HEK293 (cell line): ENCODE results near the gene TCEAL4.

ENCODE experiments used
- CTCF ChIA-PET: fragments of 350-600 bp; formaldehyde crosslinking; extraction: SDS; loops from one replicate; lab custom pipeline; 2021; ENCODE audit warnings: antibody characterized with exemption; lab: Yijun Ruan, JAX
- POLR2A ChIA-PET: fragments of 300-600 bp; formaldehyde crosslinking; extraction: SDS; loops from one replicate; lab custom pipeline; 2020; ENCODE audit warnings: antibody characterized with exemption, inconsistent platforms; lab: Yijun Ruan, JAX
- H3K27ac ChIP-seq: fragments of 200-500 bp; sonication (Bioruptor generic); 2 replicates; pipeline ENCODE4 v1.5.1; 2014; ENCODE audit warnings: low read depth, low read length, control low read depth, inconsistent platforms; ENCODE audit errors: extremely low read depth
- H3K36me3 ChIP-seq, 2 experiments: fragments of 200-500 bp in 1 of 2; sonication (Bioruptor generic) in 1 of 2; 1 replicate in 1 of 2; 2 replicates in 1 of 2; pipeline ENCODE4 v1.5.1; 2014 to 2017; ENCODE audit warnings: inconsistent platforms in 2 of 2, low read length in 2 of 2; ENCODE audit not compliant: control insufficient read depth in 2 of 2, insufficient read depth in 1 of 2
- H3K4me1 ChIP-seq: fragments of 200-500 bp; sonication (Bioruptor generic); 2 replicates; pipeline ENCODE4 v1.5.1; 2014; ENCODE audit warnings: mild to moderate bottlenecking, low read length, inconsistent platforms; ENCODE audit not compliant: control insufficient read depth, insufficient read depth
- H3K4me3 ChIP-seq: 2 replicates; pipeline ENCODE4 v1.5.1; 2011; ENCODE audit warnings: low read depth, mild to moderate bottlenecking, control low read depth, low read length, moderate library complexity
- H3K9me3 ChIP-seq: fragments of 200-500 bp; sonication (Bioruptor generic); 2 replicates; pipeline ENCODE4 v1.5.1; 2014; ENCODE audit warnings: low read depth, low read length, inconsistent platforms; ENCODE audit not compliant: control insufficient read depth, insufficient read depth
- MEIS1 ChIP-seq: sonication (generic); formaldehyde crosslinking; IDR thresholded peaks from 2 replicates; pipeline ENCODE4 v1.8.1; 2022; ENCODE audit warnings: missing genetic modification reagents, mild to moderate bottlenecking, borderline replicate concordance
- PRDM1 ChIP-seq: fragments of 450-650 bp; formaldehyde crosslinking; IDR thresholded peaks from 2 replicates; pipeline ENCODE4; 2016; ENCODE audit warnings: missing biosample characterization, missing genetic modification characterization
- SP7 ChIP-seq: fragments of 450-650 bp; formaldehyde crosslinking; IDR thresholded peaks from 2 replicates; pipeline ENCODE4 v1.5.1; 2016; ENCODE audit warnings: missing biosample characterization, missing genetic modification characterization
- ZBTB17 ChIP-seq: fragments of 450-650 bp; formaldehyde crosslinking; IDR thresholded peaks from 2 replicates; pipeline ENCODE4 v1.5.1; 2016; ENCODE audit warnings: missing biosample characterization, missing genetic modification characterization
- ZNF155 ChIP-seq: fragments of 450-650 bp; formaldehyde crosslinking; IDR thresholded peaks from 2 replicates; pipeline ENCODE4 v1.5.1; 2016; ENCODE audit warnings: missing biosample characterization, missing genetic modification characterization
- ZNF184 ChIP-seq: fragments of 450-650 bp; IDR thresholded peaks from 2 replicates; pipeline ENCODE4 v1.5.1; 2018; ENCODE audit warnings: missing biosample characterization, mild to moderate bottlenecking, missing genetic modification characterization
- ZNF239 ChIP-seq: fragments of 450-650 bp; formaldehyde crosslinking; IDR thresholded peaks from 2 replicates; pipeline ENCODE4 v1.5.1; 2016; ENCODE audit warnings: missing biosample characterization, missing genetic modification characterization
- ZNF302 ChIP-seq: fragments of 450-650 bp; formaldehyde crosslinking; IDR thresholded peaks from 2 replicates; pipeline ENCODE4 v1.5.1; 2016; ENCODE audit warnings: missing biosample characterization, missing genetic modification characterization, low read depth
- ZNF366 ChIP-seq: fragments of 450-650 bp; formaldehyde crosslinking; conservative IDR thresholded peaks from 2 replicates; pipeline ENCODE4 v1.5.1; 2016; ENCODE audit warnings: missing biosample characterization, missing genetic modification characterization
- ZNF501 ChIP-seq: fragments of 450-650 bp; formaldehyde crosslinking; IDR thresholded peaks from 2 replicates; pipeline ENCODE4 v1.5.1; 2016; ENCODE audit warnings: missing biosample characterization, missing genetic modification characterization
- ZNF510 ChIP-seq: fragments of 450-650 bp; formaldehyde crosslinking; IDR thresholded peaks from 2 replicates; pipeline ENCODE4 v1.5.1; 2018; ENCODE audit warnings: mild to moderate bottlenecking, missing genetic modification characterization, missing biosample characterization; ENCODE audit not compliant: insufficient replicate concordance
- ZNF670 ChIP-seq: fragments of 450-650 bp; formaldehyde crosslinking; IDR thresholded peaks from 2 replicates; pipeline ENCODE4 v1.5.1; 2016; ENCODE audit warnings: missing biosample characterization, missing genetic modification characterization, low read depth
- ZNF830 ChIP-seq: fragments of 450-650 bp; IDR thresholded peaks from 2 replicates; pipeline ENCODE4 v1.5.0; 2018; ENCODE audit warnings: missing biosample characterization, missing genetic modification characterization, low read depth, mild to moderate bottlenecking, moderate library complexity
- ZSCAN16 ChIP-seq: fragments of 450-650 bp; formaldehyde crosslinking; IDR thresholded peaks from 2 replicates; pipeline ENCODE4 v1.5.1; 2016; ENCODE audit warnings: missing biosample characterization, missing genetic modification characterization
- TF ChIP-seq, protein P1 (sequence below): fragments of 450-650 bp; formaldehyde crosslinking; IDR thresholded peaks from 2 replicates; pipeline ENCODE4 v1.5.1; 2016; ENCODE audit warnings: missing biosample characterization, missing genetic modification characterization
- TF ChIP-seq, protein P2 (sequence below): fragments of 450-650 bp; formaldehyde crosslinking; IDR thresholded peaks from 2 replicates; pipeline ENCODE4 v1.5.1; 2016; ENCODE audit warnings: missing biosample characterization, missing genetic modification characterization
- TF ChIP-seq, protein P3 (sequence below): fragments of 450-650 bp; formaldehyde crosslinking; IDR thresholded peaks from 2 replicates; pipeline ENCODE4 v1.5.1; 2017; ENCODE audit warnings: missing biosample characterization, mild to moderate bottlenecking, missing genetic modification characterization, moderate library complexity
- TF ChIP-seq, protein P4 (sequence below): fragments of 450-650 bp; formaldehyde crosslinking; IDR thresholded peaks from 2 replicates; pipeline ENCODE4 v1.5.1; 2017; ENCODE audit warnings: missing biosample characterization, missing genetic modification characterization
- TF ChIP-seq, protein P5 (sequence below): sonication (generic); formaldehyde crosslinking; IDR thresholded peaks from 2 replicates; pipeline ENCODE4 v1.8.1; 2022; ENCODE audit warnings: mild to moderate bottlenecking, moderate library complexity, missing genetic modification reagents
- TF ChIP-seq, protein P6 (sequence below): fragments of 450-650 bp; formaldehyde crosslinking; IDR thresholded peaks from 2 replicates; pipeline ENCODE4 v1.5.1; 2017; ENCODE audit warnings: missing biosample characterization, missing genetic modification characterization

Gene TCEAL4

DNA sequence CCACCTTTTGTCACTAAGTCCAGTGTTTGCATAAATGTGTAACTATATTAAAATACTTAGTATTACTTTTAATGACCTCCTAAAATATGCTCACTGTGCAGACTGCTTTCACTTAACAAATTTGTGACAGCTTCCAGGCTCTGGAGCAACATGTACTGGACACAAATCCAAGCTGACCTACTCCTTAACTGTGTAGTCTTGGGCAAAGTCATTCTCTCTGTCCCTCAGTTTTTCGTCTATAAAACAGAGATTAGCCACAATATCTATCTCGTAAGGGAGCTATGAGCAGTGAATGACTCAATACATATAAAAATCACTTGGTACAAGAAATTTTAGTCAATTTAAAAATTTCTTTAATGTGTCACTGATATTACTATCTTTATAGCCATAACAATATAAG lies 45.6 kb upstream of the TCEAL4 start:
- H3K4me1 ChIP-seq = no peaks in the 10 kb centered on the region
- H3K27ac ChIP-seq = no peak overlapping the region
- no peak overlapping the region for H3K4me3 ChIP-seq
- H3K36me3 ChIP-seq = no peaks in the 10 kb centered on the region
- TF ChIP-seq ZSCAN16 = no peak
- no peak for TF ChIP-seq ZNF510 (tag by site-specific recombination)
- TF ChIP-seq ZNF670 (tag by site-specific recombination) = no peak
- TF ChIP-seq, protein P1, sequence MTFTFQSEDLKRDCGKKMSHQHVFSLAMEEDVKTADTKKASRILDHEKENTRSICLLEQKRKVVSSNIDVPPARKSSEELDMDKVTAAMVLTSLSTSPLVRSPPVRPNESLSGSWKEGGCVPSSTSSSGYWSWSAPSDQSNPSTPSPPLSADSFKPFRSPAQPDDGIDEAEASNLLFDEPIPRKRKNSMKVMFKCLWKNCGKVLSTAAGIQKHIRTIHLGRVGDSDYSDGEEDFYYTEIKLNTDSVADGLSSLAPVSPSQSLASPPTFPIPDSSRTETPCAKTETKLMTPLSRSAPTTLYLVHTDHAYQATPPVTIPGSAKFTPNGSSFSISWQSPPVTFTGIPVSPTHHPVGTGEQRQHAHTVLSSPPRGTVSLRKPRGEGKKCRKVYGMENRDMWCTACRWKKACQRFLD (tag by site-specific recombination) = no peak
- no peak for TF ChIP-seq MEIS1 (CRISPR knock-in tag)
- TF ChIP-seq, protein P2, sequence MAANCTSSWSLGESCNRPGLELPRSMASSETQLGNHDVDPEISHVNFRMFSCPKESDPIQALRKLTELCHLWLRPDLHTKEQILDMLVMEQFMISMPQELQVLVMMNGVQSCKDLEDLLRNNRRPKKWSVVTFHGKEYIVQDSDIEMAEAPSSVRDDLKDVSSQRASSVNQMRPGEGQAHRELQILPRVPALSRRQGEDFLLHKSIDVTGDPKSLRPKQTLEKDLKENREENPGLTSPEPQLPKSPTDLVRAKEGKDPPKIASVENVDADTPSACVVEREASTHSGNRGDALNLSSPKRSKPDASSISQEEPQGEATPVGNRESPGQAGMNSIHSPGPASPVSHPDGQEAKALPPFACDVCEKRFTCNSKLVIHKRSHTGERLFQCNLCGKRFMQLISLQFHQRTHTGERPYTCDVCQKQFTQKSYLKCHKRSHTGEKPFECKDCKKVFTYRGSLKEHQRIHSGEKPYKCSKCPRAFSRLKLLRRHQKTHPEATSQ (tag by site-specific recombination) = no peak
- TF ChIP-seq ZNF184 (tag by site-specific recombination) = no peak
- no peak for TF ChIP-seq PRDM1 (tag by site-specific recombination)
- TF ChIP-seq ZNF366 = no peak
- TF ChIP-seq, protein P3, sequence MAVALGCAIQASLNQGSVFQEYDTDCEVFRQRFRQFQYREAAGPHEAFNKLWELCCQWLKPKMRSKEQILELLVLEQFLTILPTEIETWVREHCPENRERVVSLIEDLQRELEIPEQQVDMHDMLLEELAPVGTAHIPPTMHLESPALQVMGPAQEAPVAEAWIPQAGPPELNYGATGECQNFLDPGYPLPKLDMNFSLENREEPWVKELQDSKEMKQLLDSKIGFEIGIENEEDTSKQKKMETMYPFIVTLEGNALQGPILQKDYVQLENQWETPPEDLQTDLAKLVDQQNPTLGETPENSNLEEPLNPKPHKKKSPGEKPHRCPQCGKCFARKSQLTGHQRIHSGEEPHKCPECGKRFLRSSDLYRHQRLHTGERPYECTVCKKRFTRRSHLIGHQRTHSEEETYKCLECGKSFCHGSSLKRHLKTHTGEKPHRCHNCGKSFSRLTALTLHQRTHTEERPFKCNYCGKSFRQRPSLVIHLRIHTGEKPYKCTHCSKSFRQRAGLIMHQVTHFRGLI (tag by site-specific recombination) = no peak
- no peak for TF ChIP-seq ZNF239 (tag by site-specific recombination)
- no peak for TF ChIP-seq ZNF155 (tag by site-specific recombination)
- no peak for TF ChIP-seq SP7 (tag by site-specific recombination)
- TF ChIP-seq ZNF302 (tag by site-specific recombination) = no peak
- TF ChIP-seq, protein P4, sequence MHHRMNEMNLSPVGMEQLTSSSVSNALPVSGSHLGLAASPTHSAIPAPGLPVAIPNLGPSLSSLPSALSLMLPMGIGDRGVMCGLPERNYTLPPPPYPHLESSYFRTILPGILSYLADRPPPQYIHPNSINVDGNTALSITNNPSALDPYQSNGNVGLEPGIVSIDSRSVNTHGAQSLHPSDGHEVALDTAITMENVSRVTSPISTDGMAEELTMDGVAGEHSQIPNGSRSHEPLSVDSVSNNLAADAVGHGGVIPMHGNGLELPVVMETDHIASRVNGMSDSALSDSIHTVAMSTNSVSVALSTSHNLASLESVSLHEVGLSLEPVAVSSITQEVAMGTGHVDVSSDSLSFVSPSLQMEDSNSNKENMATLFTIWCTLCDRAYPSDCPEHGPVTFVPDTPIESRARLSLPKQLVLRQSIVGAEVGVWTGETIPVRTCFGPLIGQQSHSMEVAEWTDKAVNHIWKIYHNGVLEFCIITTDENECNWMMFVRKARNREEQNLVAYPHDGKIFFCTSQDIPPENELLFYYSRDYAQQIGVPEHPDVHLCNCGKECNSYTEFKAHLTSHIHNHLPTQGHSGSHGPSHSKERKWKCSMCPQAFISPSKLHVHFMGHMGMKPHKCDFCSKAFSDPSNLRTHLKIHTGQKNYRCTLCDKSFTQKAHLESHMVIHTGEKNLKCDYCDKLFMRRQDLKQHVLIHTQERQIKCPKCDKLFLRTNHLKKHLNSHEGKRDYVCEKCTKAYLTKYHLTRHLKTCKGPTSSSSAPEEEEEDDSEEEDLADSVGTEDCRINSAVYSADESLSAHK (tag by site-specific recombination) = no peak
- TF ChIP-seq, protein P5, sequence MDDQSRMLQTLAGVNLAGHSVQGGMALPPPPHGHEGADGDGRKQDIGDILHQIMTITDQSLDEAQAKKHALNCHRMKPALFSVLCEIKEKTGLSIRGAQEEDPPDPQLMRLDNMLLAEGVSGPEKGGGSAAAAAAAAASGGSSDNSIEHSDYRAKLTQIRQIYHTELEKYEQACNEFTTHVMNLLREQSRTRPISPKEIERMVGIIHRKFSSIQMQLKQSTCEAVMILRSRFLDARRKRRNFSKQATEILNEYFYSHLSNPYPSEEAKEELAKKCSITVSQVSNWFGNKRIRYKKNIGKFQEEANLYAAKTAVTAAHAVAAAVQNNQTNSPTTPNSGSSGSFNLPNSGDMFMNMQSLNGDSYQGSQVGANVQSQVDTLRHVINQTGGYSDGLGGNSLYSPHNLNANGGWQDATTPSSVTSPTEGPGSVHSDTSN = no peak
- TF ChIP-seq, protein P6, sequence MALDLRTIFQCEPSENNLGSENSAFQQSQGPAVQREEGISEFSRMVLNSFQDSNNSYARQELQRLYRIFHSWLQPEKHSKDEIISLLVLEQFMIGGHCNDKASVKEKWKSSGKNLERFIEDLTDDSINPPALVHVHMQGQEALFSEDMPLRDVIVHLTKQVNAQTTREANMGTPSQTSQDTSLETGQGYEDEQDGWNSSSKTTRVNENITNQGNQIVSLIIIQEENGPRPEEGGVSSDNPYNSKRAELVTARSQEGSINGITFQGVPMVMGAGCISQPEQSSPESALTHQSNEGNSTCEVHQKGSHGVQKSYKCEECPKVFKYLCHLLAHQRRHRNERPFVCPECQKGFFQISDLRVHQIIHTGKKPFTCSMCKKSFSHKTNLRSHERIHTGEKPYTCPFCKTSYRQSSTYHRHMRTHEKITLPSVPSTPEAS (tag by site-specific recombination) = no peak
- no peak for TF ChIP-seq ZNF830 (tag by site-specific recombination)
- TF ChIP-seq ZNF501 (tag by site-specific recombination) = no peak
- TF ChIP-seq ZBTB17 (tag by site-specific recombination) = no peak
- TF ChIP-seq, all 188 proteins: peak for 0
- no peaks in the 10 kb centered on the region for H3K9me3 ChIP-seq
- CTCF ChIA-PET = interaction anchor here (0.5 to 0.7 kb wide), 2 partner anchors 17 to 235 kb away, joined by 3 to 5 read pairs; no protein-coding TSS in a partner anchor
- POLR2A ChIA-PET = no interaction called here
